Trophoblast cell (in vitro differentiated cells and primary cell): ENCODE data around the gene CRYM.

Experiments used
- DNase-seq, 2 donors: peaks; one replicate each; pipeline ENCODE4 v3.0.0-alpha.2; 2016
- H2AFZ ChIP-seq: 2 replicates; pipeline ENCODE4 v1.6.1; 2013; ENCODE audit warnings: low read length, moderate library complexity, mild to moderate bottlenecking; ENCODE audit not compliant: insufficient read depth, poor library complexity
- H2AK5ac ChIP-seq: 2 replicates; pipeline ENCODE4 v1.6.1; 2013; ENCODE audit warnings: mild to moderate bottlenecking, low read length
- H2BK120ac ChIP-seq: 2 replicates; pipeline ENCODE4 v1.6.1; 2013; ENCODE audit warnings: low read length, mild to moderate bottlenecking, moderate library complexity; ENCODE audit not compliant: insufficient read depth, poor library complexity
- H2BK12ac ChIP-seq: 2 replicates; pipeline ENCODE4 v1.6.1; 2013; ENCODE audit warnings: mild to moderate bottlenecking, low read length, moderate library complexity
- H2BK5ac ChIP-seq: 2 replicates; pipeline ENCODE4 v1.6.1; 2013; ENCODE audit warnings: low read length, low read depth, moderate library complexity, mild to moderate bottlenecking; ENCODE audit not compliant: poor library complexity
- H3K14ac ChIP-seq: 2 replicates; pipeline ENCODE4 v1.6.1; 2013; ENCODE audit warnings: mild to moderate bottlenecking, low read length
- H3K18ac ChIP-seq: 2 replicates; pipeline ENCODE4 v1.6.1; 2013; ENCODE audit warnings: mild to moderate bottlenecking, low read length
- H3K23ac ChIP-seq: 2 replicates; pipeline ENCODE4 v1.6.1; 2013; ENCODE audit warnings: low read length
- H3K27ac ChIP-seq: 2 replicates; pipeline ENCODE4 v1.5.1; 2013; ENCODE audit warnings: low read depth, mild to moderate bottlenecking, inconsistent platforms, low read length, moderate library complexity
- H3K27me3 ChIP-seq: 2 replicates; pipeline ENCODE4 v1.6.1; 2013; ENCODE audit warnings: inconsistent platforms, mild to moderate bottlenecking, low read length, moderate library complexity; ENCODE audit not compliant: insufficient read depth
- H3K36me3 ChIP-seq, 2 experiments: 1 replicate in 1 of 2; 2 replicates in 1 of 2; pipeline ENCODE4 v1.6.1; 2013; ENCODE audit warnings: low read length in 2 of 2, mild to moderate bottlenecking in 2 of 2, moderate library complexity in 1 of 2; ENCODE audit not compliant: insufficient read depth in 2 of 2, control insufficient read depth in 1 of 2
- H3K4ac ChIP-seq: 2 replicates; pipeline ENCODE4 v1.6.1; 2013; ENCODE audit warnings: low read depth, mild to moderate bottlenecking, low read length, moderate library complexity
- H3K4me1 ChIP-seq, 2 experiments: 1 replicate in 1 of 2; 2 replicates in 1 of 2; pipeline ENCODE4 v1.6.1; 2013; ENCODE audit warnings: low read length in 2 of 2, mild to moderate bottlenecking in 2 of 2, moderate library complexity in 1 of 2; ENCODE audit not compliant: insufficient read depth in 2 of 2, control insufficient read depth in 1 of 2
- H3K4me2 ChIP-seq: 2 replicates; pipeline ENCODE4 v1.6.1; 2013; ENCODE audit warnings: inconsistent platforms, mild to moderate bottlenecking, low read length, moderate library complexity
- H3K4me3 ChIP-seq: 2 replicates; pipeline ENCODE4 v1.5.1; 2013; ENCODE audit warnings: mild to moderate bottlenecking, low read depth, low read length, inconsistent platforms
- H3K79me1 ChIP-seq: one replicate; pipeline ENCODE4 v1.6.1; 2013; ENCODE audit warnings: low read length
- H3K79me2 ChIP-seq: 2 replicates; pipeline ENCODE4 v1.6.1; 2013; ENCODE audit warnings: low read length, mild to moderate bottlenecking; ENCODE audit not compliant: control insufficient read depth, insufficient read depth, poor library complexity
- H3K9ac ChIP-seq: 2 replicates; pipeline ENCODE4 v1.6.1; 2013; ENCODE audit warnings: mild to moderate bottlenecking, low read length
- H3K9me3 ChIP-seq: 2 replicates; pipeline ENCODE4 v1.6.1; 2013; ENCODE audit warnings: low read depth, mild to moderate bottlenecking, control low read depth, inconsistent platforms, low read length; ENCODE audit not compliant: insufficient read depth
- H4K12ac ChIP-seq: 2 replicates; pipeline ENCODE4 v1.6.1; 2013; ENCODE audit warnings: low read depth, mild to moderate bottlenecking, low read length, moderate library complexity
- H4K8ac ChIP-seq: 2 replicates; pipeline ENCODE4 v1.6.1; 2013; ENCODE audit warnings: low read depth, mild to moderate bottlenecking, low read length, moderate library complexity
- H4K91ac ChIP-seq: one replicate; pipeline ENCODE4 v1.6.1; 2013; ENCODE audit warnings: low read depth, mild to moderate bottlenecking, low read length, moderate library complexity
- WGBS: extraction: QIAGEN DNeasy Blood & Tissue Kit; methylation state at CpG from one replicate; pipeline ENCODE4 v1.1.7; 2013; ENCODE audit warnings: missing lambda C conversion rate; ENCODE audit not compliant: insufficient read length, insufficient coverage; ENCODE audit errors: extremely low coverage; 5-methylcytosine and 5-hydroxymethylcytosine counted together

CRYM gene

DNA sequence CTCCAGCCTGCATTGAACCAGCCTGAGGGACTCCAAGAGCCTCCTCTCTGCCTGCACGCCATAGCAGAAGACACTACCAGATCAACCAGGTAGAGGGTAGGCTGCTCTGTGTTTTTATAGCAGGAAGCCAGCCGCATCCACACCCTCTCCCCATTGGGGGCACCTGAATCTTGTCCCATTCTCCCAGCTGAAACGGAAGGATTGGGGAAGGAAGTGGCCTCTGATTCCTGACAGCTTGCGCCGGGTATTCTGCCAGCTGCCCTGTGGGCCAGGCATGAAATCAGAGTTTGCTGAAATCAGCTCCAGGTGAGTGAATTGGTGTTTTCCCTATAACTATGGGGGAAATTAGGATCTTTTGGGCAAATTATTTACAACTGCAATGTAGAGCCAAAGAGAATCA is 66.6 kb downstream of the CRYM start, which contains the start of gene ZP2:
ZP2 (minus strand) TSS at position 89 of the 400 bp plus-strand sequence; CDS start at position 62, 27 bp downstream.
- Histone ChIP-seq H3K4me3 (no peak within 1 kb of the TSS), H3K36me3 (no peaks in the 10 kb centered on the region), H3K14ac (no peak within 1 kb of the TSS), H3K9me3 (no peaks in the 10 kb centered on the region), H2AFZ (no peak within 1 kb of the TSS), H4K12ac (no peak within 1 kb of the TSS), H3K79me1 (no peaks in the 10 kb centered on the region), H2AK5ac (no peak within 1 kb of the TSS), H3K27me3 (no peaks in the 10 kb centered on the region), H3K4me1 (no peaks in the 10 kb centered on the region), H3K27ac (no peak within 1 kb of the TSS), H2BK120ac (no peak within 1 kb of the TSS), H3K18ac (no peak within 1 kb of the TSS), H4K91ac (no peak within 1 kb of the TSS), H2BK5ac (no peak within 1 kb of the TSS), H3K4me2 (no peak within 1 kb of the TSS), H3K9ac (no peak within 1 kb of the TSS), H3K4ac (no peak within 1 kb of the TSS), H3K23ac (no peak within 1 kb of the TSS), H4K8ac (no peak within 1 kb of the TSS), H3K79me2 (no peaks in the 10 kb centered on the region), H2BK12ac (no peak within 1 kb of the TSS)
- no CpG with 5 or more reads among the region's 5 CpGs for WGBS
- DNase-seq: no peak
